HL-60 (cell line): ENCODE measurements around the gene MIPOL1.
"Not testable (repeated sequence)": the region's sequence is repeated elsewhere in the genome, so short reads cannot be mapped to it uniquely, and the experiment has no call there.

Source experiments
- DNase-seq, 2 experiments: peaks; one replicate each; pipeline ENCODE4 v3.0.0-alpha.2; 2010 to 2020; ENCODE audit warnings: low read depth in 1 of 2, low spot score in 1 of 2
- H3K27ac ChIP-seq: fragments of 250-450 bp; sonication (Bioruptor Pico); replicated peaks from 2 replicates; pipeline ENCODE4 v1.5.1; 2020; ENCODE audit warnings: mild to moderate bottlenecking, moderate library complexity
- H3K27me3 ChIP-seq: fragments of 250-450 bp; sonication (Bioruptor Pico); 2 replicates; pipeline ENCODE4 v1.5.1; 2021; ENCODE audit warnings: mild to moderate bottlenecking, moderate library complexity; ENCODE audit not compliant: insufficient read depth, poor library complexity, severe bottlenecking
- H3K4me3 ChIP-seq: replicated peaks from 2 replicates; pipeline ENCODE4 v1.5.1; 2011; ENCODE audit warnings: mild to moderate bottlenecking, control low read depth, low read length; ENCODE audit not compliant: insufficient read depth
- GABPA ChIP-seq: IDR thresholded peaks from 2 replicates; pipeline ENCODE4 v1.6.1; 2012; ENCODE audit warnings: low read depth
- POLR2AphosphoS5 ChIP-seq: IDR thresholded peaks from 2 replicates; pipeline ENCODE4 v1.6.1; 2012; ENCODE audit warnings: low read depth
- SPI1 ChIP-seq: IDR thresholded peaks from 2 replicates; pipeline ENCODE4 v1.6.1; 2012; ENCODE audit warnings: low read depth, mild to moderate bottlenecking, borderline replicate concordance
- TF ChIP-seq, protein P1 (sequence below): IDR thresholded peaks from one replicate; pipeline ENCODE4 v1.5.1; 2011; ENCODE audit warnings: low read length, control low read depth, inconsistent platforms; ENCODE audit not compliant: insufficient read depth
- TF ChIP-seq, protein P2 (sequence below): IDR thresholded peaks from 2 replicates; pipeline ENCODE4 v1.6.1; 2012; ENCODE audit warnings: low read depth; ENCODE audit not compliant: insufficient replicate concordance

The MIPOL1 gene

DNA sequence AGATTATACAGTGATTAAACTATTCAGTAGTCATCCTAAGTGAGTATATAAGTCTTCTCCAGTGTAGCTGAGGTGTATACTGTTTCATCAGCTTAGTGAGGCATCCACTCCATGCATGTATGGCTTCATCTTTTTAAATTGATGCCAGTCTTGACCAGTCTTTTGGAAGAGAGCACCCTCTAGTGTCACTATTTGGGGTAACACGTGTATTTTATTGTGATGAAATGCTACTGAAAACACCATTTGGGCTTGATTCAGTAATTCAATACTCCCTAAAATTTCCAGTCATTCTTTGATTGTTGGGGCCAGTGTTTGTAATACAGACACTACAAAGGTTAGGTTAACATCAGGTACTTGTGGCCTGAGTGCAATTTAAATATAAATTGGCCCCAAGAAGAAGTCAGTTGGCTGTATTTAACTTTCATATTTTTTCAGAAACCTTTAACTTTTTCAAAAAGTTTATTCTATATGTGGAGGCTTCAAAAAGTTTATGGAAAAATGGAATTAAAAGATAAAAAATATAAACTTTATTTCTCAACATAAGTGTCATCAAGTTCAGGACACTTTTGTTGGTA is 35.3 kb downstream of the MIPOL1 start:
- TF ChIP-seq, protein P1, sequence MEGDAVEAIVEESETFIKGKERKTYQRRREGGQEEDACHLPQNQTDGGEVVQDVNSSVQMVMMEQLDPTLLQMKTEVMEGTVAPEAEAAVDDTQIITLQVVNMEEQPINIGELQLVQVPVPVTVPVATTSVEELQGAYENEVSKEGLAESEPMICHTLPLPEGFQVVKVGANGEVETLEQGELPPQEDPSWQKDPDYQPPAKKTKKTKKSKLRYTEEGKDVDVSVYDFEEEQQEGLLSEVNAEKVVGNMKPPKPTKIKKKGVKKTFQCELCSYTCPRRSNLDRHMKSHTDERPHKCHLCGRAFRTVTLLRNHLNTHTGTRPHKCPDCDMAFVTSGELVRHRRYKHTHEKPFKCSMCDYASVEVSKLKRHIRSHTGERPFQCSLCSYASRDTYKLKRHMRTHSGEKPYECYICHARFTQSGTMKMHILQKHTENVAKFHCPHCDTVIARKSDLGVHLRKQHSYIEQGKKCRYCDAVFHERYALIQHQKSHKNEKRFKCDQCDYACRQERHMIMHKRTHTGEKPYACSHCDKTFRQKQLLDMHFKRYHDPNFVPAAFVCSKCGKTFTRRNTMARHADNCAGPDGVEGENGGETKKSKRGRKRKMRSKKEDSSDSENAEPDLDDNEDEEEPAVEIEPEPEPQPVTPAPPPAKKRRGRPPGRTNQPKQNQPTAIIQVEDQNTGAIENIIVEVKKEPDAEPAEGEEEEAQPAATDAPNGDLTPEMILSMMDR: peak; percentile 47
- TF ChIP-seq POLR2AphosphoS5: no peak
- Histone ChIP-seq H3K4me3 (no peak overlapping the region), H3K27ac (no peak overlapping the region), H3K27me3 (no peaks in the 10 kb centered on the region)
- DNase-seq: peak; percentile 9 to 21

DNA sequence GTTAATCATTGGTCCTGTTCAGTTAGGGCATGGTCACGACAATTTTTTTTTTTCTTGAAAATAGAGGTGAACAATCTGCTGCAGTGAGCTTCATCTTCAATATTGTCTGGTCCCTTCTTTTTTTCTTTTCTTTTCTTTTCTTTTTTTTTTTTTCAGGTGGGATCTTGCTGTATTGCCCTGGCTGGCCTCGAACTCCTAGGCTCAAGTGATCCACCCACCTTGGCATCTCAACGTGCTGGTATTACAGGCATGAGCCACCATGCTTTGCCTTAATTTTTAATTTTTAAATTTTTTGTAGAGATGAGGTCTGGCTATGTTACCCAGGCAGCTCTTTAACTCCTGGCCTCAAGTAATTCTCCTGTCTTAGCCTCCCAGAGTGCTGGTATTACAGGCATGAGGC is 36.5 kb downstream of the MIPOL1 start:
- Histone ChIP-seq H3K4me3 (no peak overlapping the region), H3K27me3 (no peaks in the 10 kb centered on the region), H3K27ac (no peak overlapping the region)
- no peak for DNase-seq
- no peak for TF ChIP-seq POLR2AphosphoS5
- no peak for TF ChIP-seq SPI1
- TF ChIP-seq, protein P1: no peak
- TF ChIP-seq, protein P2, sequence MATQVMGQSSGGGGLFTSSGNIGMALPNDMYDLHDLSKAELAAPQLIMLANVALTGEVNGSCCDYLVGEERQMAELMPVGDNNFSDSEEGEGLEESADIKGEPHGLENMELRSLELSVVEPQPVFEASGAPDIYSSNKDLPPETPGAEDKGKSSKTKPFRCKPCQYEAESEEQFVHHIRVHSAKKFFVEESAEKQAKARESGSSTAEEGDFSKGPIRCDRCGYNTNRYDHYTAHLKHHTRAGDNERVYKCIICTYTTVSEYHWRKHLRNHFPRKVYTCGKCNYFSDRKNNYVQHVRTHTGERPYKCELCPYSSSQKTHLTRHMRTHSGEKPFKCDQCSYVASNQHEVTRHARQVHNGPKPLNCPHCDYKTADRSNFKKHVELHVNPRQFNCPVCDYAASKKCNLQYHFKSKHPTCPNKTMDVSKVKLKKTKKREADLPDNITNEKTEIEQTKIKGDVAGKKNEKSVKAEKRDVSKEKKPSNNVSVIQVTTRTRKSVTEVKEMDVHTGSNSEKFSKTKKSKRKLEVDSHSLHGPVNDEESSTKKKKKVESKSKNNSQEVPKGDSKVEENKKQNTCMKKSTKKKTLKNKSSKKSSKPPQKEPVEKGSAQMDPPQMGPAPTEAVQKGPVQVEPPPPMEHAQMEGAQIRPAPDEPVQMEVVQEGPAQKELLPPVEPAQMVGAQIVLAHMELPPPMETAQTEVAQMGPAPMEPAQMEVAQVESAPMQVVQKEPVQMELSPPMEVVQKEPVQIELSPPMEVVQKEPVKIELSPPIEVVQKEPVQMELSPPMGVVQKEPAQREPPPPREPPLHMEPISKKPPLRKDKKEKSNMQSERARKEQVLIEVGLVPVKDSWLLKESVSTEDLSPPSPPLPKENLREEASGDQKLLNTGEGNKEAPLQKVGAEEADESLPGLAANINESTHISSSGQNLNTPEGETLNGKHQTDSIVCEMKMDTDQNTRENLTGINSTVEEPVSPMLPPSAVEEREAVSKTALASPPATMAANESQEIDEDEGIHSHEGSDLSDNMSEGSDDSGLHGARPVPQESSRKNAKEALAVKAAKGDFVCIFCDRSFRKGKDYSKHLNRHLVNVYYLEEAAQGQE: no peak
- TF ChIP-seq GABPA: no peak

DNA sequence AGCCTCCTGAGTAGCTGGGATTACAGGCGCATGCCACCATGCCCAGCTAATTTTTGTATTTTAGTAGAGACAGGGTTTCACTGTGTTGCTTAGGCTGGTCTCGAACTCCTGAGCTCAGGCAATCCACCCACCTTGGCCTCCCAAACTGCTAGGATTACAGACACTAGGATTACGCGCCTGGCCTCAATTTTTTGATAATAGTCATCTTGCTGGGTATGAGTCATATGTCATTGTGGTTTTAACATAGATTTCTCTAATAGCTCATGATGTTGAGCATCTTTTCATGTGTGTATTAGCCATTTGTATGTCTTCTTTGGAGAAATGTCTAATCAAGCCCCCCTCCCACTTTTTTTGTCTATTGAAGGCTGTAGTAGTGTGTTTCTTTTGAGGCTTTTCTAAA is 38.3 kb downstream of the MIPOL1 start:
- not testable (repeated sequence) for H3K27ac ChIP-seq, DNase-seq, H3K4me3 ChIP-seq, H3K27me3 ChIP-seq

DNA sequence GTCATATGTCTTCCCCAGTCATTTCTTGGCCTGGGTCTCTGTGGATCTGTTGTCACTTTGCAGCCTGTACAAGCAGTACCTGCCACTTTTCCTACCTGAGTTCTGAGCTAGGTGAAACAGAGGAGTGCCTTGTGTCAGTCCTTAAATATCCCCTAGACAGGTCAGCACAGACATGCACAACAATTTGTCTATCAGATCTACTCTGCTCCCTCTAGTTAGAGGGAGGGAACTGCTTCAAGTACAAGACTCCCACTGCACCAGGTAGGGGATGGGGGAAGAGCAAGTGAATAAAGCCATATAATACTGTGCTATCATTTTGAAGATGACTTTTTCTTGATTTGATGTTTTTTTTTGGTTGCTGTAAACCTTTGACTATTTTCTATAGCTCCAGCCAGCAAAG is 39.4 kb downstream of the MIPOL1 start:
- H3K4me3 ChIP-seq: no peak overlapping the region

More for the DNA sequence above, 39.4 kb downstream of the MIPOL1 start:
- TF ChIP-seq, protein P2: no peak
- TF ChIP-seq GABPA (no peak), SPI1 (no peak), POLR2AphosphoS5 (no peak)
- TF ChIP-seq, protein P1: no peak
- Histone ChIP-seq H3K27me3 (no peaks in the 10 kb centered on the region), H3K27ac (no peak overlapping the region)
- no peak for DNase-seq
